ENCODE data around the gene PLIN5. TPM values are rescaled to one million over a fixed set of nuclear protein-coding genes. Genes with fewer than 3 reads are reported as not detected.

The PLIN5 gene
- total RNA-seq, 4 donors from 2014 or later: 12.0 to 26.7 (median 19.1) TPM

DNA sequence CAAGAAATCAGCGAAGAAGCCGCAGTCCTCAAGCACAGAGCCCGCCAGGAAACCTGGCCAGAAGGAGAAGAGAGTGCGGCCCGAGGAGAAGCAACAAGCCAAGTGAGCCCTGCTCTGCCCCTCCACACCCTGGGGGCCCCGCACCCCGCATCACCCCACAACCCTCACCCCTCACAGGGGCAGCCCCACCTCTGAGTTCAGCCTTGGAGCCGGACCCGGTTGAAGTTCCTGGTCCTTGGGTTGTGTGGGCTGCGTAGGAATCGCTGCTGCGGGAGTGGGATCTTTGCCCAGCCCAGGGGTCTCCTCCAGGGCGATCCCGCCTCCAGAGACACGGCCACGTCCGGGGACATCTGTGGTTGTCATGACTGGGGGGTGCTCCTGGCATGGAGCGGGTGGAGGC lies 38.7 kb downstream of the PLIN5 start:
- peaks cover 8 to 92% (median 19%) of the 10 kb centered on the region in 3 donors for H3K36me3 ChIP-seq
- TF ChIP-seq POLR2A (IDR thresholded peaks at IDR 0.05) (no peak), EP300 (IDR thresholded peaks at IDR 0.05) (no peak)
- TF ChIP-seq, protein P1, sequence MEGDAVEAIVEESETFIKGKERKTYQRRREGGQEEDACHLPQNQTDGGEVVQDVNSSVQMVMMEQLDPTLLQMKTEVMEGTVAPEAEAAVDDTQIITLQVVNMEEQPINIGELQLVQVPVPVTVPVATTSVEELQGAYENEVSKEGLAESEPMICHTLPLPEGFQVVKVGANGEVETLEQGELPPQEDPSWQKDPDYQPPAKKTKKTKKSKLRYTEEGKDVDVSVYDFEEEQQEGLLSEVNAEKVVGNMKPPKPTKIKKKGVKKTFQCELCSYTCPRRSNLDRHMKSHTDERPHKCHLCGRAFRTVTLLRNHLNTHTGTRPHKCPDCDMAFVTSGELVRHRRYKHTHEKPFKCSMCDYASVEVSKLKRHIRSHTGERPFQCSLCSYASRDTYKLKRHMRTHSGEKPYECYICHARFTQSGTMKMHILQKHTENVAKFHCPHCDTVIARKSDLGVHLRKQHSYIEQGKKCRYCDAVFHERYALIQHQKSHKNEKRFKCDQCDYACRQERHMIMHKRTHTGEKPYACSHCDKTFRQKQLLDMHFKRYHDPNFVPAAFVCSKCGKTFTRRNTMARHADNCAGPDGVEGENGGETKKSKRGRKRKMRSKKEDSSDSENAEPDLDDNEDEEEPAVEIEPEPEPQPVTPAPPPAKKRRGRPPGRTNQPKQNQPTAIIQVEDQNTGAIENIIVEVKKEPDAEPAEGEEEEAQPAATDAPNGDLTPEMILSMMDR (IDR thresholded peaks at IDR 0.05): no peak
- H3K4me1 ChIP-seq: no peaks in the 10 kb centered on the region
- H3K27ac ChIP-seq: no peak overlapping the region
- H3K4me3 ChIP-seq: no peak overlapping the region
- H3K9me3 ChIP-seq: no peaks in the 10 kb centered on the region
- DNase-seq (ENCODE audit: low spot score in 2 of 2): no peak
- no peaks in the 10 kb centered on the region for H3K27me3 ChIP-seq
- 87 to 88% methylated on average over 13 to 18 of the region's 18 CpGs for WGBS, 2 donors

DNA sequence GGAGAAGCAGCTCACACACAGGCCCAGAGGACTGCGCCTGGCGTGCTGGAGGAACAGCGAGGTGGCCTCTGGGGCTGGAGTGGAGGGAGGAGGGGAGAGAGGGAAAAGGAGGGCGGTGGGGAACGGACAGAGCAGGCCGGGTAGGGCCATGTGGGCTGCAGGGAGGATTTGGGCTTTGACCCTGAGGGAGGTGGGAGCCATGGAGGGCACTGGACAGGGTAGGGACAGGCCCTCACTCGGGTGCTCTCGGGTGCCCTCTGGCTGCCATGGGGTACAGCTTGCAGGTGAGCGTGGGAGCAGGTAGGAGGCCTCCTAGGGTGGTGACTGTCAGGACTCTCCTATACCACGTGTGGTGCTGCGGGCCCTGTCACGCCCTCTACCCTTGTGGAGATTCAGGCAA lies 39.6 kb downstream of the PLIN5 start:
- Histone ChIP-seq H3K9me3 (no peaks in the 10 kb centered on the region), H3K27ac (no peak overlapping the region), H3K4me1 (no peaks in the 10 kb centered on the region), H3K4me3 (no peak overlapping the region), H3K27me3 (no peaks in the 10 kb centered on the region), H3K36me3 (peaks cover 8 to 91% (median 19%) of the 10 kb centered on the region in 3 donors)
- 84 to 86% methylated on average over 12 of the region's 12 CpGs for WGBS, 2 donors
- TF ChIP-seq POLR2A (IDR thresholded peaks at IDR 0.05) (no peak), EP300 (IDR thresholded peaks at IDR 0.05) (no peak)
- TF ChIP-seq, protein P1 (IDR thresholded peaks at IDR 0.05): no peak
- DNase-seq (ENCODE audit: low spot score in 2 of 2): no peak

DNA sequence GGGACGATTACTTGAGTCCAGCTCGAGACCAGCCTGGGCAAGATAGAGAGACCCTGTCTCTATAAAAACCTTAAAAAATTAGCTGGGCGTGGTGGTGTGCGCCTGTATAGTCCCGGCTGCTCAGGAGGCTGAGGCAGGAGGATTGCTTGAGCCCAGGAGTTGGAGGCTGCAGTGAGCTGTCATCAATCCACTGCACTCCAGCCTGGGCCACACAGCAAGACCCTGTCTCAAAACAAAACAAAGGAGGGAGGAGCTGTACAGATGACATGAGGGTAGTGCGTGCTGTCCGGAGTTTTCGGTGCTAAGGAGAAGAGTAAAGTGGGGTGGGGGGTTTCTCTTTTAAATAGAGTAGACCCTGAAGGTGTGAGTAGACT lies 40.3 kb downstream of the PLIN5 start:
- H3K36me3 ChIP-seq: peaks cover 8 to 91% (median 19%) of the 10 kb centered on the region in 3 donors
- WGBS, 2 donors: 94 to 95% methylated on average over 8 of the region's 8 CpGs
- TF ChIP-seq POLR2A (IDR thresholded peaks at IDR 0.05) (no peak), EP300 (IDR thresholded peaks at IDR 0.05) (no peak)
- TF ChIP-seq, protein P1 (IDR thresholded peaks at IDR 0.05): no peak

DNA sequence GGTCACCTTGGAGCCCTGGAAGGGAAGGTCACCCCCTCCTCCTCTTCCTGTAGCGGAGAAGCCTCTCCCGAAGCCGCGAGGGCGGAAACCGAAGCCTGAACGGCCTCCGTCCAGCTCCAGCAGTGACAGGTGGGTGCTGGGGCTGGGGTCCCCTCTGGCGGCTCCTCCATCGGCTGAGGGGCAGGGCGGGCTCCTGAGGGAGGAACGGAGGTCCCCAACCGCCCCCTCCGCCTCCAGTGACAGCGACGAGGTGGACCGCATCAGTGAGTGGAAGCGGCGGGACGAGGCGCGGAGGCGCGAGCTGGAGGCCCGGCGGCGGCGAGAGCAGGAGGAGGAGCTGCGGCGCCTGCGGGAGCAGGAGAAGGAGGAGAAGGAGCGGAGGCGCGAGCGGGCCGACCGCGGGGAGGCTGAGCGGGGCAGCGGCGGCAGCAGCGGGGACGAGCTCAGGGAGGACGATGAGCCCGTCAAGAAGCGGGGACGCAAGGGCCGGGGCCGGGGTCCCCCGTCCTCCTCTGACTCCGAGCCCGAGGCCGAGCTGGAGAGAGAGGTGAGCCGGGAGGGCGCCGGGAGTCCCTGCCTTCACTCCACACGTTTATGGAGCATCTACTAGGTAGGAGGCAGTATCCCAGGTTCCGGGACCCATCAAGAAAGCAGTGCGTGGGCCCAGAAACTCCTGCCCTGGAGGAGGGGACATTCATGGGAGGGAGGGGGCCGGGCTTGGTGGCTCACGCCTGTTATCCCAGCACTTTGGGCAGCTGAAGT lies 40.9 kb downstream of the PLIN5 start:
- Histone ChIP-seq H3K9me3 (no peaks in the 10 kb centered on the region), H3K27ac (no peak overlapping the region), H3K4me3 (no peak overlapping the region), H3K4me1 (no peaks in the 10 kb centered on the region), H3K36me3 (peaks cover 8 to 91% (median 19%) of the 10 kb centered on the region in 3 donors), H3K27me3 (no peaks in the 10 kb centered on the region)
- WGBS, 2 donors: 94% methylated on average over 61 of the region's 61 CpGs
- no peak for TF ChIP-seq POLR2A (IDR thresholded peaks at IDR 0.05)
- no peak for TF ChIP-seq EP300 (IDR thresholded peaks at IDR 0.05)
- TF ChIP-seq, protein P1 (IDR thresholded peaks at IDR 0.05): no peak
- DNase-seq (ENCODE audit: low spot score in 2 of 2): no peak

More for the DNA sequence above, 40.3 kb downstream of the PLIN5 start:
- H3K4me1 ChIP-seq: no peaks in the 10 kb centered on the region
- H3K27me3 ChIP-seq: no peaks in the 10 kb centered on the region
- no peaks in the 10 kb centered on the region for H3K9me3 ChIP-seq
- H3K4me3 ChIP-seq: no peak overlapping the region
- DNase-seq (ENCODE audit: low spot score in 2 of 2): no peak
- H3K27ac ChIP-seq: no peak overlapping the region

DNA sequence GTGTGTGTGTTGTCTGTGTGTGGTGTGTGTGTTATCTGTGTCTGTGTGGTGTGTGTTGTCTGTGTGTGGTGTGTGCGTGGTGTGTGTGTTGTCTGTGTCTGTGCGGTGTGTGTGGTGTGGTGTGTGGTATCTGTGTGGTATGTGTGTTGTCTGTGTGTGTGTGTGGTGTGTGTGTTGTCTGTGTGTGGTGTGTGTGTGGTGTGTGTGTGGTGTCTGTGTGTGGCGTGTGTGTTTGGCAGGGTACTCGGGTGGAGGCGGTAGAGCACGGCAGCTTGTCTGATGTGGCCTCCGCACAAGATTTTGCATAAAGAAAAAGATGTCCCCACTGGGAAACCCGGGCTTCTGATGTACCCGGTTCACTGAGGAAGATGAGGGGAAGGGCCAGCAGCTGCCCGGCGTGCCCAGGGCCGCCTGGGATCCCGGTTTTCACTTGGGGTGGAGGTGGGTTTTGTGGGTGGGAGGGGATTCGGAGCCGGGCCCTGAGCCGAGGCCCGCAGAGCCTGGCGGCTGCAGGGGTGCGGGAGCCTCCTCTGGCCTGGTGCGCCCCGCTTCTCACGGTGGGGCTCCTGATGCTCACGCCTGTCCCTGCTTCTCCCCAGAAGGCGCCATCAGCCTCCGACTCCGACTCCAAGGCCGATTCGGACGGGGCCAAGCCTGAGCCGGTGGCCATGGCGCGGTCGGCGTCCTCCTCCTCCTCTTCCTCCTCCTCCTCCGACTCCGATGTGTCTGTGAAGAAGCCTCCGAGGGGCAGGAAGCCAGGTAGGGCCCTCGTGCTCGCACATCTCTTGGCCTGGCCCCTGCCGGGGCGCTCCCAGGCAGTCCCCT lies 41.7 kb downstream of the PLIN5 start:
- no peak overlapping the region for H3K4me3 ChIP-seq
- H3K27ac ChIP-seq: no peak overlapping the region
- TF ChIP-seq, protein P1 (IDR thresholded peaks at IDR 0.05): no peak
- TF ChIP-seq EP300 (IDR thresholded peaks at IDR 0.05): no peak
- no peak for TF ChIP-seq POLR2A (IDR thresholded peaks at IDR 0.05)
- H3K4me1 ChIP-seq: no peaks in the 10 kb centered on the region
- no peaks in the 10 kb centered on the region for H3K9me3 ChIP-seq
- no peak for DNase-seq (ENCODE audit: low spot score in 2 of 2)
- WGBS, 2 donors: 88 to 92% methylated on average over 28 to 36 of the region's 41 CpGs
- H3K27me3 ChIP-seq: no peaks in the 10 kb centered on the region
- peaks cover 7 to 91% (median 19%) of the 10 kb centered on the region in 3 donors for H3K36me3 ChIP-seq

All from tibial nerve (tissue), 4 donors.